Measurements from ENCODE around the gene HSFX2. TPM values are rescaled to one million over a fixed set of nuclear protein-coding genes. Genes with fewer than 3 reads are reported as not detected.

HSFX2 gene
- total and polyA plus RNA-seq, 2 of the 13 experiments (the other 11 are each of a cell fraction or from before 2014, with no cell fraction given) = 0.13 TPM; not detected in 1

- TF ChIP-seq THAP8 (CRISPR knock-in tag; IDR thresholded peaks at IDR 0.05; ENCODE audit: borderline replicate concordance) (no peak), ZNF260 (CRISPR knock-in tag; IDR thresholded peaks at IDR 0.05; ENCODE audit: borderline replicate concordance, low read depth) (no peak), RXRB (CRISPR knock-in tag; IDR thresholded peaks at IDR 0.05; ENCODE audit: borderline replicate concordance) (no peak), NCOR1 (IDR thresholded peaks at IDR 0.05; ENCODE audit: borderline replicate concordance, low read length) (no peak), MZF1 (CRISPR knock-in tag; IDR thresholded peaks at IDR 0.05; ENCODE audit: borderline replicate concordance) (no peak), SCMH1 (CRISPR knock-in tag; IDR thresholded peaks at IDR 0.05; ENCODE audit: borderline replicate concordance) (no peak)
Observed at GRCh38 chrX:149618871-149619270, 23.8 kb upstream of the HSFX2 start (continued).

DNA sequence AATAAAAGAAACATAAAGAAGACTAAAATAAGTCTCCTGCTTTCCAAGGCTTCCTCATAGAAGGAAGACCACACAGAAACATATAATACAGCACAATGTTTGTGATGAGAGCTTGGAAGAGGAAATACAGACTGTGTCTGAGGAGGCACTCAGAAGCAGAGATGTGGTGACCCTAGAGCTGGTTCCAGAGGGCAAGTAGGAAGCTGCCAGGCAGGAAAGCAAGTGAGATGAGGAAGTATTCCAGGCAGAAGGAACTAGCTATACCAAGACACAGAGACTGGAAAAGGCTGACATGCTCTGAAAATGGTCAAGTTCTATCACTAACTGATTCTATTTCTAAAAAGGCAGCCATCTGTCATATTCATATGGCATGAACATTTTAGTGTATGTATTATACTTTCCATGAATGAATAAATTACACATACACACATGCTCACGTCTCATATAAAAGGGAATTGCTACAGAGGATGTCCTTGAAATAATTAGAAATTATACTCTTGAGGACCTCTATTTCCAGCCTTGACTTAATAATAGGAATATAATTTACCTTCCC is 16.6 kb upstream of the HSFX2 start:
- Histone ChIP-seq H3K79me2 (ENCODE audit: insufficient read depth, low read length) (no peaks in the 10 kb centered on the region), H3K4me2 (ENCODE audit: low read depth, low read length) (no peak overlapping the region), H3K9ac (ENCODE audit: insufficient read depth, low read depth, low read length) (no peak overlapping the region), H3K27ac (ENCODE audit: extremely low read length, insufficient read depth, low read length) (no peak overlapping the region), H3K4me1 (ENCODE audit: insufficient read depth, low read length) (no peaks in the 10 kb centered on the region), H3K9me3 (ENCODE audit: low read length) (no peaks in the 10 kb centered on the region), H3K4me3 (replicated peaks in 1 of 3; ENCODE audit: insufficient read depth in 1 of 3, low read depth in 2 of 3, low read length in 3 of 3) (no peak overlapping the region), H4K20me1 (ENCODE audit: insufficient read depth, low read length) (no peaks in the 10 kb centered on the region), H3K27me3 (ENCODE audit: control insufficient read depth in 1 of 2, insufficient read depth in 2 of 2, low read length in 2 of 2) (no peaks in the 10 kb centered on the region), H3K36me3 (replicated peaks in 1 of 2; ENCODE audit: control insufficient read depth in 1 of 2, insufficient read depth in 2 of 2, low read length in 2 of 2) (no peaks in the 10 kb centered on the region), H2AFZ (ENCODE audit: low read length) (no peak overlapping the region)
- ATAC-seq (no peak), DNase-seq (ENCODE audit: low spot score) (no peak), FAIRE-seq (no peak)
- intact Hi-C loops (cut with micrococcal nuclease; ENCODE audit: unreplicated experiment) (no loop called here), in situ Hi-C loops (cut with HindIII; ENCODE audit: extremely low pct_ligation_motif_present, low pct_unique_long_range_greater_than_20kb) (no loop called here)
- CTCF ChIA-PET (ENCODE audit: low intra/inter-chr PET ratio, low total read pairs) = no interaction called here
- POLR2A ChIA-PET = no interaction called here
- WGBS (ENCODE audit: low lambda C conversion rate) = 100% methylated on average over 1 of the region's 1 CpG
- BruUV-seq (replicated peaks) = no TSS peak
- TF ChIP-seq ZBTB40 (IDR thresholded peaks at IDR 0.05) (no peak), ZBTB40 (CRISPR knock-in tag; IDR thresholded peaks at IDR 0.05) (no peak), ZNF274 (CRISPR knock-in tag; IDR thresholded peaks at IDR 0.05) (no peak), ZBTB3 (CRISPR knock-in tag; IDR thresholded peaks at IDR 0.05; ENCODE audit: borderline replicate concordance, low read depth) (no peak), ZNF550 (CRISPR knock-in tag; IDR thresholded peaks at IDR 0.05; ENCODE audit: borderline replicate concordance) (no peak), MEF2D (CRISPR knock-in tag; IDR thresholded peaks at IDR 0.05) (no peak), ZNF792 (CRISPR knock-in tag; IDR thresholded peaks at IDR 0.05) (no peak), TEAD2 (CRISPR knock-in tag; IDR thresholded peaks at IDR 0.05) (no peak), FIP1L1 (IDR thresholded peaks at IDR 0.05; ENCODE audit: borderline replicate concordance, insufficient read depth, low read depth, low read length) (no peak)
